ENCODE results near the gene RLIM.
A peak's percentile ranks its signal among the peaks of the same experiment; 100 is the strongest.
"Not testable (repeated sequence)": the region's sequence is repeated elsewhere in the genome, so short reads cannot be mapped to it uniquely, and the experiment has no call there.

Gene RLIM

DNA sequence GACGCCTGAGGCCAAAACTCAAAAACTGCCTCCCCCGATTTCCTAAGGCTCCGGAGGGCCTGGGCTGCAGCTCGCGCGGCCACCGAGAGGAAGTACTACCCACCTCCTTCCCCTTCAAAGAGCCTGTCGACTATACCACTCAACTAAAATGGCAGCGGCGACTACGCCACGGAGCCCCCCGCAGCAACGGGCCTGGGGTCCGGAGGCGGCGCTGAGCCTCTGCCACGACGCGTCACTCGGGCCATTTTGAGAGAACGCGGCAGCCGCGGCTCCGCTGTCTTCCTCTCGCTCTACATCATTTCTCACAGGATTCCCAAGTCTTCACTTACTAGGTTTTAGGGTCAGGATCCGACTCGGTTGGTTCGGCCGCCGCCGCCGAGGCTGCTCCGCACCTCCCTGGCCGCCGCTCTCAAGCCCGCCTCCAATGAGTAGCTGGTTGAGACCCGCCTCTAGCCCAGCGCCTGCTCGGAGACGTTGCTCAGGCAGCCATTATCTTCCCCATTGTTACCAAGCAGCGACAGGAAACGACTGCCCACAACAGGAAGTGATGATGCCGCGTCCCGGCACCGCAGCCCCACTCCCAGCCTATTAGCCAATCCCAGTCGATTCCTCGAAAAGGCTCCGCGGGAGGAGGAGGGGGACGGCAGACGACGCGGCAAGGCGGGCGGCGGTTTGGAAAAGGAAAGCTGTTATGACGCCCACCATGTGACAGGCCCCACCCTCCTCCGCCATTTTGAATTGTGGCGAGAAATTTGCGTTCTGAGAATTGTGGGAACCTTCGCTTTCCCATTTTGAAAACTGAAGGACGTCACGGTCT is at the start of gene RLIM:
TSS of gene RLIM (minus strand) at position 532 of the 817 bp plus-strand sequence. CDS start 18,647 bp downstream, outside the sequence.
- peak; percentile 76 for DNase-seq (ENCODE audit: low read depth)

DNA sequence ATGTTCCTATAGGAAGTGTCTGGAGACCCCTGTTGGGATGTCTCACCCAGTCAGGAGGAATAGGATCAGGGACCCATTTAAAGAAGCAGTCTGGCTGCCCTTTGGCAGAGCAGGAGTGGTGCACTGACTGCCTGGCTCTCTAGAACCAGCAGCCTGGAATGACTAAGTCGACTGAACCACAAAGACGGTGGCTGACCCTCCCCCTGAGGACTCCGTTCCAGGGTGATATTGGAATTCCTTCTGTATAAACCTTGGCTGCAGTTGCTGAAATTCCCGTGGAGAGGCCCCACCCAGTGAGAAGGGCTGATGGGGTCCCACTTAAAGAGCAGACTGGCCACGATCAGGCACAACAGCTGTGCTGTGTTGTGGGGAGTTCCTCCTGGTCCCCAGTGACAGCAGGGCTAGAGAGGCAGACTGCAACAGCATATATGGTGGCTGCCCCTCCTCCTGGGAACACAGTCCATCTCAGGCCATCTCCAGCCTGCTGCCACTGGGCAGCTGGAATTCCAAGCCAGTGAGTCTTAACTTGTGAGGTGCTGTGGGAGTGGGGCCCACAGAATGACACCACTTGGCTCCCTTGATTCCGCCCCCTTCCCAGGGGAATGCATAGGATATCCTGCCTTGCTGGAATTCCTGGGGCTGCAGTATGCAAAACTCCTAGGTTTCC is 41.8 kb upstream of the RLIM start:
- no peak for DNase-seq (ENCODE audit: low read depth)

DNA sequence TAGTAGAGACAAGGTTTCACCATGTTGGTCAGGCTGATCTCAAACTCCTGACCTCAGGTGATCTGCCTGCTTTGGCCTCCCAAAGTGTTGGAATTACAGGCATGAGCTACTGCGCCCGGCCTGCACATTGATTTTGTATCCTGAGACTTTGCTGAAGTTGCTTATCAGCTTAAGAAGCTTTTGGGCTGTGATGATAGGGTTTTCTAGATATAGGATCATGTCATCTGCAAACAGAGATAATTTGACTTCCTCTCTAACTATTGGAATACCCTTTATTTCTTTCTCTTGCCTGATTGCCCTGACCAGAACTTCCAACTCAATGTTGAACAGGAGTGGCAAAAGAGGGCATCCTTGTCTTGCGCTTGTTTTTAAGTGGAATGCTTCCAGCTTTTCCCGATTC is 40.5 kb upstream of the RLIM start:
- DNase-seq (ENCODE audit: low read depth), result not testable (repeated sequence)

DNA sequence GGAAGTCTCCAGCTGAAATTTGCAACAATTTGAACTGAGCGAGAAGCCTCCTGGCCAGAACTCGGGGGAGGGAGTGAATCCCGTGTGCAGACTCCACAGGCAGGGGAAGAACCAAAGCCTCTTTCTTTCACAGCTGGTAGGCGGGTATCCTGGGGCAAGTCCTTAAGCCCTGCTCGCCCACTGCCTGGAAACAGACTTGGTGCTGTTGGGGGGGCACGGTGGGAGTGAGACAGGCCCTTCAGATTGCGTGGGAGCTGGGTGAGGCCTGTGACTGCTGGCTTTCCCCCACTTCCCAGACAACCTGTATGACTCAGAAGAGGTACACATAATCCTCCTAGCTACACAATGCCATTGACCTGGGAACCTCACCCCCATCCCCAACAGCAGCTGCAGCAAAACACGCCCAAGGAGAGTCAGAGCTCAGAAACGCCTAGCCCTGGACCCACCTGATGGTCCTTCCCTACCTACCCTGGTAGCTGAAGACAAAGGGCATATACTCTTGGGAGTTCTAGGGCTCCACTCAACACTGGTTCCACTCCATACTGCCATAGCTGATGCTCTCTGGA is 22.4 kb upstream of the RLIM start:
- no peak for DNase-seq (ENCODE audit: low read depth)

GRCh38 chrX:74613370-74614092 is 893 bp downstream of the RLIM start:
- DNase-seq (ENCODE audit: low read depth), result no peak

DNA sequence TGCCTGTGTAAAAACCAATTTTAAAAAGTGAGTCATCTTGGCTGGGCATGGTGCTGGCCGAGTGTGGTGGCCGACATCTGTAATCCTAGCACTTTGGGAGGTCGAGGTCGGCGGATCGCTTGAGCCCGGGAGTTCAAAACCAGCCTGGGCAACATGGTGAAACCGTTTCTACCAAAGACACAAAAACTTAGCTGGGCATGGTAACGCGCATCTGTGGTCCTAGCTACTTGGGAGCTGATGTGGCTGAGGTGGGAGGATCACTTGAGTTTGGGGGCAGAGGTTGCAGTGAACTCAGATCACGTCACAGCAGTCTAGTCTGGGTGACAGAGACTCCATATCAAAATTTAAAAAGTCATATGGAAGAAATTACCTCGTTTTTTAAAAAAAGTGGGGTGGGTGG is 7.6 kb downstream of the RLIM start:
- DNase-seq (ENCODE audit: low read depth), result no peak

- no peak for DNase-seq (ENCODE audit: low read depth)
Observed at GRCh38 chrX:74606342-74606741, 8.1 kb downstream of the RLIM start.

- DNase-seq (ENCODE audit: low read depth), result no peak
Observed at GRCh38 chrX:74603040-74603439, 11.4 kb downstream of the RLIM start.

GRCh38 chrX:74602142-74602541 is 12.3 kb downstream of the RLIM start:
- no peak for DNase-seq (ENCODE audit: low read depth)

DNA sequence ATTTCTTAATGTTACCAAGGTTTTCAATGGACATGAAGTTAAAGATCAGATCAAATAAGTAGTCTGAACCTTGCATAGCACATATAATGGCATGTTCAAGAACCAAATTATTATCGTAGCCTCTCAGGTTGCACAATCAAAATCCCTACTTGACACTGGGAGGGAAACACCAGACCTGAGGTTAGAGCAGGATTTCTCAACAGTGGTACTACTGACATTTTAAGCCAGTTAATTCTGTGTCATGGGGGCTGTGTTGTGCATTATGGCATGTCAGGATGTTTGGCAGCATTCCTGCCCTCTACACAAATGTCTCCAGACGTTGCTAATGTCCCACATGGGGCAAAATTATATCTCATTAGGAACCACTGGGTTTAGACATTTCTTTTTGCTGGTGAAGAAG is 20.8 kb downstream of the RLIM start:
- DNase-seq (ENCODE audit: low read depth), result no peak

GRCh38 chrX:74585766-74586165 is 28.7 kb downstream of the RLIM start:
- DNase-seq (ENCODE audit: low read depth), result no peak

GRCh38 chrX:74579597-74580198 is 34.7 kb downstream of the RLIM start:
- no peak for DNase-seq (ENCODE audit: low read depth)

- DNase-seq (ENCODE audit: low read depth), result no peak
Observed at GRCh38 chrX:74578137-74578536, 36.3 kb downstream of the RLIM start.

GRCh38 chrX:74557378-74557777 is 57.0 kb downstream of the RLIM start:
- no peak for DNase-seq (ENCODE audit: low read depth)

- DNase-seq (ENCODE audit: low read depth), result no peak
Observed at GRCh38 chrX:74551934-74552333, 62.5 kb downstream of the RLIM start.

- peak; percentile 69 for DNase-seq (ENCODE audit: low read depth)
Observed at GRCh38 chrX:74550295-74550802, 64.1 kb downstream of the RLIM start.

GRCh38 chrX:74546984-74547383 is 67.4 kb downstream of the RLIM start:
- DNase-seq (ENCODE audit: low read depth), result no peak

- DNase-seq (ENCODE audit: low read depth), result no peak
Observed at GRCh38 chrX:74545880-74546523, 68.4 kb downstream of the RLIM start.

- no peak for DNase-seq (ENCODE audit: low read depth)
Observed at GRCh38 chrX:74540635-74541249, 73.7 kb downstream of the RLIM start.

DNA sequence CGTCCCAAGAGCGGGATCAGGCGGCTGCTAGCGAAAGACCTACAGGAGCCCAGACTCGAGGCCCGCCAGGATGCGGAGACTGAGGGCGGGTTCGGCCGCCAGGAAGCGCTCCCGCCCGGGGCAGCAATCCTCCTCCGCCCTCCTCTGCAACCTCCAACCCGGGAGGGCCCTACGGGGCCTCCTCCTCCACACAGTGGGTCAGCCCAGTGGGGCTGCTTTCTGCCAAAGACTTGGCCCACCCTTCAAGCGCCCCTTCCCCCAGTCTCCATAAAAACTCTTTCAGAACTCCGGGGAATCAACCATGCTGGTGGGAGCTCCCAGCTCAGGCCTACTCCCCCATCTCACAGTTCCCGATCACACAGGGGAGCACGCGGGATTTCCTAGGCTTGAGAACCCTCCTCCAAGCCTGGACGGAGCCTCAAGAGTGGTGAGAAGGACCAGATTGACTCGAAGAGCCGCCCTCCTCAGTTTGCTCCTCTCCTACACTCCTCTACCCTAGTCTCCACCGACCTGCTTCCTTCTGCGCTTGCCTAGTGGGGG is 77.5 kb downstream of the RLIM start:
- no peak for DNase-seq (ENCODE audit: low read depth)

Measured in stimulated activated CD8-positive, alpha-beta memory T cell treated with anti-CD3 and anti-CD28 coated beads, Interleukin-15, amount 100 ng/mL, for 1 hour (primary cell).